ENCODE results near the gene RASAL3.

DNA sequence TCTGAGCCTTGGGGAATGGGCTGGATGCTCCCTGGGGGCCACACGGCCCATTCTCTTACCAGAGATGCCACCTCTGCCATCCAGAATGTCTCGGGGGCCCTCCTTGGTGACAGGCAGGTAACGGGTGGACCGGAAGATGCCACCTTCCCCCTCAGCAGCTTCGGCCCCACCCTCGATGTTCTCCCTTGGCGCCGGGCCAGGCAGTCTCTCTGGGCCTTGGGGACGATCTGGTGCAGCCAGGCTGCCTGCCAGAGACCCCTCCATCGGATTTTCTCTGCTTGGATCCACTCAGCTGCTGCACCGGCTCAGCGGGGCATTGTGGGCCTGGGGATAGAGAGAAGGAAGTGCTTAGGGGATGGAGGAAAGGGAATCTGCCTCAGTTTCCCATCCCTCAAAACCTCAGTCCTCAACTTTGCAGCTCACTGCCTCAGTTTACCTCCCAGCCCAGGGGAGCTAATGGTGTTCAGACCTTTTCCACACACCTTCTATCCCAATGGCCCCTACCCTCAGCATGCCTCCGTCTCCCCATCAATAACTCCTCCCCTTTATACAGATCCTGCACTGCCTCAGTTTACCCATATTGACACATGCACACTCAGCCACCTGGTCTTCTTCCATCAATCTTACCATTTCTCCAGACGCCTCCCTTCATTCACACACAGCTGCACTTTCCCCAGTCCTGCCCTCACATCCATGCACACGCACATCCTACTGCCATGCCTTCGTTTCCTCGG, 16.1 kb downstream of the RASAL3 start:
- TF ChIP-seq, protein P1, sequence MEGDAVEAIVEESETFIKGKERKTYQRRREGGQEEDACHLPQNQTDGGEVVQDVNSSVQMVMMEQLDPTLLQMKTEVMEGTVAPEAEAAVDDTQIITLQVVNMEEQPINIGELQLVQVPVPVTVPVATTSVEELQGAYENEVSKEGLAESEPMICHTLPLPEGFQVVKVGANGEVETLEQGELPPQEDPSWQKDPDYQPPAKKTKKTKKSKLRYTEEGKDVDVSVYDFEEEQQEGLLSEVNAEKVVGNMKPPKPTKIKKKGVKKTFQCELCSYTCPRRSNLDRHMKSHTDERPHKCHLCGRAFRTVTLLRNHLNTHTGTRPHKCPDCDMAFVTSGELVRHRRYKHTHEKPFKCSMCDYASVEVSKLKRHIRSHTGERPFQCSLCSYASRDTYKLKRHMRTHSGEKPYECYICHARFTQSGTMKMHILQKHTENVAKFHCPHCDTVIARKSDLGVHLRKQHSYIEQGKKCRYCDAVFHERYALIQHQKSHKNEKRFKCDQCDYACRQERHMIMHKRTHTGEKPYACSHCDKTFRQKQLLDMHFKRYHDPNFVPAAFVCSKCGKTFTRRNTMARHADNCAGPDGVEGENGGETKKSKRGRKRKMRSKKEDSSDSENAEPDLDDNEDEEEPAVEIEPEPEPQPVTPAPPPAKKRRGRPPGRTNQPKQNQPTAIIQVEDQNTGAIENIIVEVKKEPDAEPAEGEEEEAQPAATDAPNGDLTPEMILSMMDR (IDR thresholded peaks at IDR 0.05 in 2 of 3, conservative IDR thresholded peaks at IDR 0.05 in 1 of 3; ENCODE audit: borderline replicate concordance in 1 of 3, insufficient read depth in 1 of 3, low read depth in 2 of 3, low read length in 2 of 3), result no peak
- TF ChIP-seq EZH2 (IDR thresholded peaks at IDR 0.05) (no peak), TCF7L2 (IDR thresholded peaks at IDR 0.05; ENCODE audit: borderline replicate concordance, extremely low read depth, insufficient read depth, insufficient read length) (no peak), ELF1 (IDR thresholded peaks at IDR 0.05; ENCODE audit: borderline replicate concordance, low read depth) (no peak), EZH2phosphoT487 (IDR thresholded peaks at IDR 0.05; ENCODE audit: borderline replicate concordance) (no peak), YY1 (IDR thresholded peaks at IDR 0.05; ENCODE audit: extremely low read depth, insufficient replicate concordance, low read depth, low read length) (no peak)
- TF ChIP-seq, protein P2, sequence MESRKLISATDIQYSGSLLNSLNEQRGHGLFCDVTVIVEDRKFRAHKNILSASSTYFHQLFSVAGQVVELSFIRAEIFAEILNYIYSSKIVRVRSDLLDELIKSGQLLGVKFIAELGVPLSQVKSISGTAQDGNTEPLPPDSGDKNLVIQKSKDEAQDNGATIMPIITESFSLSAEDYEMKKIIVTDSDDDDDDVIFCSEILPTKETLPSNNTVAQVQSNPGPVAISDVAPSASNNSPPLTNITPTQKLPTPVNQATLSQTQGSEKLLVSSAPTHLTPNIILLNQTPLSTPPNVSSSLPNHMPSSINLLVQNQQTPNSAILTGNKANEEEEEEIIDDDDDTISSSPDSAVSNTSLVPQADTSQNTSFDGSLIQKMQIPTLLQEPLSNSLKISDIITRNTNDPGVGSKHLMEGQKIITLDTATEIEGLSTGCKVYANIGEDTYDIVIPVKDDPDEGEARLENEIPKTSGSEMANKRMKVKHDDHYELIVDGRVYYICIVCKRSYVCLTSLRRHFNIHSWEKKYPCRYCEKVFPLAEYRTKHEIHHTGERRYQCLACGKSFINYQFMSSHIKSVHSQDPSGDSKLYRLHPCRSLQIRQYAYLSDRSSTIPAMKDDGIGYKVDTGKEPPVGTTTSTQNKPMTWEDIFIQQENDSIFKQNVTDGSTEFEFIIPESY (IDR thresholded peaks at IDR 0.05; ENCODE audit: extremely low read depth, insufficient replicate concordance, low read length), result no peak
- TF ChIP-seq, protein P3, sequence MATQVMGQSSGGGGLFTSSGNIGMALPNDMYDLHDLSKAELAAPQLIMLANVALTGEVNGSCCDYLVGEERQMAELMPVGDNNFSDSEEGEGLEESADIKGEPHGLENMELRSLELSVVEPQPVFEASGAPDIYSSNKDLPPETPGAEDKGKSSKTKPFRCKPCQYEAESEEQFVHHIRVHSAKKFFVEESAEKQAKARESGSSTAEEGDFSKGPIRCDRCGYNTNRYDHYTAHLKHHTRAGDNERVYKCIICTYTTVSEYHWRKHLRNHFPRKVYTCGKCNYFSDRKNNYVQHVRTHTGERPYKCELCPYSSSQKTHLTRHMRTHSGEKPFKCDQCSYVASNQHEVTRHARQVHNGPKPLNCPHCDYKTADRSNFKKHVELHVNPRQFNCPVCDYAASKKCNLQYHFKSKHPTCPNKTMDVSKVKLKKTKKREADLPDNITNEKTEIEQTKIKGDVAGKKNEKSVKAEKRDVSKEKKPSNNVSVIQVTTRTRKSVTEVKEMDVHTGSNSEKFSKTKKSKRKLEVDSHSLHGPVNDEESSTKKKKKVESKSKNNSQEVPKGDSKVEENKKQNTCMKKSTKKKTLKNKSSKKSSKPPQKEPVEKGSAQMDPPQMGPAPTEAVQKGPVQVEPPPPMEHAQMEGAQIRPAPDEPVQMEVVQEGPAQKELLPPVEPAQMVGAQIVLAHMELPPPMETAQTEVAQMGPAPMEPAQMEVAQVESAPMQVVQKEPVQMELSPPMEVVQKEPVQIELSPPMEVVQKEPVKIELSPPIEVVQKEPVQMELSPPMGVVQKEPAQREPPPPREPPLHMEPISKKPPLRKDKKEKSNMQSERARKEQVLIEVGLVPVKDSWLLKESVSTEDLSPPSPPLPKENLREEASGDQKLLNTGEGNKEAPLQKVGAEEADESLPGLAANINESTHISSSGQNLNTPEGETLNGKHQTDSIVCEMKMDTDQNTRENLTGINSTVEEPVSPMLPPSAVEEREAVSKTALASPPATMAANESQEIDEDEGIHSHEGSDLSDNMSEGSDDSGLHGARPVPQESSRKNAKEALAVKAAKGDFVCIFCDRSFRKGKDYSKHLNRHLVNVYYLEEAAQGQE (IDR thresholded peaks at IDR 0.05; ENCODE audit: low read depth), result no peak
